IMR-90 (cell line): ENCODE data around the gene LILRB1. TPM values are rescaled to one million over a fixed set of nuclear protein-coding genes. Genes with fewer than 3 reads are reported as not detected.

Experiments used
- ATAC-seq: fragments of 200-7000 bp; cut with Tn5 transposase; 2 replicates; pipeline ENCODE4 v1.9.1; 2020; ENCODE audit warnings: low read depth, mild to moderate bottlenecking, moderate library complexity
- BruUV-seq: library from RNA; stranded (reverse); fragments of 400-500 nt; replicated peaks from 2 replicates; lab custom pipeline; 2021; lab: Mats Ljungman, UMichigan
- CTCF ChIA-PET: fragments of 300-600 bp; formaldehyde crosslinking; extraction: SDS; loops from one replicate; lab custom pipeline; 2021; ENCODE audit warnings: antibody characterized with exemption; lab: Yijun Ruan, JAX
- POLR2A ChIA-PET: fragments of 300-600 bp; sonication (Branson Sonifier 250); formaldehyde crosslinking; loops from one replicate; lab custom pipeline; 2022; ENCODE audit warnings: antibody characterized with exemption; ENCODE audit not compliant: unreplicated experiment; lab: Charles Lee
- DNase-seq: peaks from one replicate; pipeline ENCODE4 v3.0.0; 2013
- H2AFZ ChIP-seq: replicated peaks from 2 replicates; pipeline ENCODE3; 2013; ENCODE audit warnings: low read length, mild to moderate bottlenecking; ENCODE audit not compliant: poor library complexity
- H2AK5ac ChIP-seq: 2 replicates; pipeline ENCODE4 v1.6.1; 2013; ENCODE audit warnings: low read depth, low read length, inconsistent platforms
- H2AK9ac ChIP-seq: replicated peaks from 2 replicates; pipeline ENCODE3; 2013; ENCODE audit warnings: mild to moderate bottlenecking, low read depth, low read length, moderate library complexity; ENCODE audit not compliant: poor library complexity
- H2BK120ac ChIP-seq: 2 replicates; pipeline ENCODE4 v1.6.1; 2013; ENCODE audit warnings: low read depth, low read length, inconsistent platforms
- H2BK15ac ChIP-seq: 3 replicates; pipeline ENCODE4 v1.6.1; 2013; ENCODE audit warnings: low read depth, low read length, inconsistent platforms
- H2BK20ac ChIP-seq: 2 replicates; pipeline ENCODE4 v1.6.1; 2013; ENCODE audit warnings: low read depth, mild to moderate bottlenecking, inconsistent platforms, low read length, moderate library complexity
- H2BK5ac ChIP-seq: 2 replicates; pipeline ENCODE4 v1.6.1; 2013; ENCODE audit warnings: mild to moderate bottlenecking, low read depth, low read length, inconsistent platforms; ENCODE audit not compliant: poor library complexity, severe bottlenecking
- H3K14ac ChIP-seq: replicated peaks from 2 replicates; pipeline ENCODE4 v1.6.1; 2013; ENCODE audit warnings: low read depth, low read length, inconsistent platforms
- H3K18ac ChIP-seq: 2 replicates; pipeline ENCODE4 v1.6.1; 2013; ENCODE audit warnings: low read depth, low read length, control low read depth
- H3K23ac ChIP-seq: 2 replicates; pipeline ENCODE4 v1.6.1; 2013; ENCODE audit warnings: low read depth, low read length, inconsistent platforms
- H3K27ac ChIP-seq: 2 replicates; pipeline ENCODE4 v1.5.1; 2013; ENCODE audit warnings: mild to moderate bottlenecking, control low read depth, low read length; ENCODE audit not compliant: insufficient read depth
- H3K27me3 ChIP-seq: 2 replicates; pipeline ENCODE4 v1.6.1; 2013; ENCODE audit warnings: low read length; ENCODE audit not compliant: control insufficient read depth, insufficient read depth
- H3K36me3 ChIP-seq: 2 replicates; pipeline ENCODE4 v1.6.1; 2013; ENCODE audit warnings: low read length, mixed read lengths; ENCODE audit not compliant: control insufficient read depth, insufficient read depth
- H3K4ac ChIP-seq: 2 replicates; pipeline ENCODE4 v1.6.1; 2013; ENCODE audit warnings: low read depth, low read length, inconsistent platforms
- H3K4me1 ChIP-seq: 2 replicates; pipeline ENCODE4 v1.6.1; 2013; ENCODE audit warnings: low read length, mixed read lengths; ENCODE audit not compliant: control insufficient read depth, insufficient read depth
- H3K4me2 ChIP-seq: 2 replicates; pipeline ENCODE4 v1.6.1; 2013; ENCODE audit warnings: low read depth, mild to moderate bottlenecking, control low read depth, low read length, moderate library complexity
- H3K4me3 ChIP-seq: 2 replicates; pipeline ENCODE4 v1.5.1; 2013; ENCODE audit warnings: low read depth, mild to moderate bottlenecking, control low read depth, low read length, moderate library complexity; ENCODE audit not compliant: insufficient read depth
- H3K56ac ChIP-seq: 2 replicates; pipeline ENCODE4 v1.6.1; 2013; ENCODE audit warnings: low read length, inconsistent platforms; ENCODE audit not compliant: insufficient read depth; ENCODE audit errors: extremely low read depth
- H3K79me1 ChIP-seq, 2 experiments: 2 replicates each; pipeline ENCODE4 v1.6.1; 2013; ENCODE audit warnings: low read length in 2 of 2, inconsistent platforms in 1 of 2, low read depth in 1 of 2
- H3K9ac ChIP-seq: 2 replicates; pipeline ENCODE4 v1.6.1; 2013; ENCODE audit warnings: low read depth, low read length, control low read depth
- H3K9me1 ChIP-seq: 2 replicates; pipeline ENCODE4 v1.6.1; 2013; ENCODE audit warnings: low read length, inconsistent platforms; ENCODE audit not compliant: insufficient read depth
- H3K9me3 ChIP-seq: 2 replicates; pipeline ENCODE4 v1.6.1; 2013; ENCODE audit warnings: low read length; ENCODE audit not compliant: control insufficient read depth, insufficient read depth
- H4K20me1 ChIP-seq: 2 replicates; pipeline ENCODE4 v1.6.1; 2013; ENCODE audit warnings: low read length, inconsistent platforms; ENCODE audit not compliant: insufficient read depth
- H4K5ac ChIP-seq: 2 replicates; pipeline ENCODE4 v1.6.1; 2013; ENCODE audit warnings: mild to moderate bottlenecking, low read depth, low read length, control low read depth
- H4K8ac ChIP-seq, 2 experiments: 2 replicates each; pipeline ENCODE4 v1.6.1; 2013; ENCODE audit warnings: low read depth in 2 of 2, low read length in 2 of 2, control low read depth in 1 of 2, inconsistent platforms in 1 of 2
- H4K91ac ChIP-seq: 2 replicates; pipeline ENCODE4 v1.6.1; 2013; ENCODE audit warnings: low read depth, low read length, inconsistent platforms; ENCODE audit not compliant: insufficient read depth
- CHD1 ChIP-seq: IDR thresholded peaks from 2 replicates; pipeline ENCODE4 v1.6.1; 2012; ENCODE audit warnings: low read depth, low read length, improper control_type of control experiment
- MXI1 ChIP-seq: IDR thresholded peaks from 2 replicates; pipeline ENCODE4 v1.6.1; 2012; ENCODE audit warnings: low read depth, mild to moderate bottlenecking, low read length, moderate library complexity, borderline replicate concordance
- RAD21 ChIP-seq: IDR thresholded peaks from 2 replicates; pipeline ENCODE4 v1.6.1; 2012; ENCODE audit warnings: low read length, improper control_type of control experiment
- RCOR1 ChIP-seq: IDR thresholded peaks from 2 replicates; pipeline ENCODE4 v1.6.1; 2012; ENCODE audit warnings: mild to moderate bottlenecking, low read length, improper control_type of control experiment; ENCODE audit not compliant: insufficient replicate concordance
- SMC3 ChIP-seq: fragments of 150-350 bp; IDR thresholded peaks from 2 replicates; pipeline ENCODE4 v1.6.1; 2016; ENCODE audit warnings: low read depth, mild to moderate bottlenecking, antibody characterized with exemption, low read length, moderate library complexity
- WGBS, 2 experiments: methylation state at CpG; one replicate each; pipeline versions ENCODE4 v1.1.5 to v1.1.7; 2013; ENCODE audit warnings: missing lambda C conversion rate in 2 of 2; ENCODE audit not compliant: insufficient read length in 1 of 2; ENCODE audit errors: extremely low coverage in 2 of 2; 5-methylcytosine and 5-hydroxymethylcytosine counted together
- dilution Hi-C: fragments of 300-500 bp; cut with HindIII; formaldehyde crosslinking; loops from one replicate; pipeline ENCODE4 v1.14.3; 2018; ENCODE audit warnings: low sequenced_read_pairs; ENCODE audit not compliant: unreplicated experiment
- in situ Hi-C: fragments of 300-500 bp; cut with MboI; formaldehyde crosslinking; loops from 3 replicates; pipeline ENCODE4 v1.14.3; 2019; ENCODE audit warnings: low sequenced_read_pairs, inconsistent platforms, mixed read lengths
- intact Hi-C: fragments of 100-400 bp; cut with micrococcal nuclease; formaldehyde crosslinking; loops from 2 replicates; pipeline ENCODE4 v1.10.0; 2022
- polyA plus RNA-seq, 3 experiments: library from polyadenylated mRNA; depleted of rRNA; stranded (reverse); fragments of >200 nt; gene quantifications; 2 replicates each; pipeline ENCODE4 v1.2.3, GENCODE V29; 2012; ENCODE audit warnings: low replicate concordance in 1 of 3
- total RNA-seq: library from RNA; depleted of rRNA; stranded (reverse); fragments of >200 nt; gene quantifications from 2 replicates; pipeline ENCODE4 v1.2.3, GENCODE V29; 2012

The LILRB1 gene
- total and polyA plus RNA-seq, 2 of the 4 experiments (the other 2 are of a cell fraction) = not detected

- ChIA-PET POLR2A (no interaction called here), CTCF (no interaction called here)
- WGBS, 2 experiments = 27% methylated on average over 3 of the region's 19 CpGs; no CpG with 5 or more reads in 1 of the 2 experiments
- H3K4me1 ChIP-seq = no peaks in the 10 kb centered on the region
- H3K4me2 ChIP-seq = no peak overlapping the region
- H3K4ac ChIP-seq = no peak overlapping the region
- H3K14ac ChIP-seq = no peak overlapping the region
- TF ChIP-seq CHD1 (no peak), MXI1 (no peak), RCOR1 (no peak), RAD21 (no peak), SMC3 (no peak)
- H2AK5ac ChIP-seq = no peak overlapping the region
- H4K5ac ChIP-seq = no peak overlapping the region
- intact Hi-C loops = no loop called here
- no peak overlapping the region for H2BK120ac ChIP-seq
- no peak overlapping the region for H2BK15ac ChIP-seq
- no peak for ATAC-seq
- H2AFZ ChIP-seq = no peak overlapping the region
- H3K9ac ChIP-seq = no peak overlapping the region
- no peaks in the 10 kb centered on the region for H3K79me1 ChIP-seq
- no peak overlapping the region for H2AK9ac ChIP-seq
- dilution Hi-C loops = no loop called here
- DNase-seq = no peak
- no peak overlapping the region for H3K56ac ChIP-seq
- no peak overlapping the region for H2BK5ac ChIP-seq
- in situ Hi-C loops = no loop called here
- no peak overlapping the region for H3K27ac ChIP-seq
- H3K23ac ChIP-seq = no peak overlapping the region
- H3K27me3 ChIP-seq = no peaks in the 10 kb centered on the region
- no peak overlapping the region for H4K91ac ChIP-seq
- H3K18ac ChIP-seq = no peak overlapping the region
- H2BK20ac ChIP-seq = no peak overlapping the region
- H4K8ac ChIP-seq = no peak overlapping the region
- no peaks in the 10 kb centered on the region for H4K20me1 ChIP-seq
- no peaks in the 10 kb centered on the region for H3K9me1 ChIP-seq
- no TSS peak for BruUV-seq
- H3K9me3 ChIP-seq = peaks cover 20% of the 10 kb centered on the region
- H3K36me3 ChIP-seq = no peaks in the 10 kb centered on the region
- H3K4me3 ChIP-seq = no peak overlapping the region
Observed at GRCh38 chr19:54646331-54646841, 16.1 kb downstream of the LILRB1 start.
